MCF 10A (cell line): Measurements from ENCODE around the gene ELN. TPM values are rescaled to one million over a fixed set of nuclear protein-coding genes. Genes with fewer than 3 reads are reported as not detected.

Experiments used
- BruUV-seq: library from RNA; stranded (reverse); fragments of 400-500 nt; replicated peaks from 2 replicates; lab custom pipeline; 2021; lab: Mats Ljungman, UMichigan
- CTCF ChIA-PET: fragments of 300-600 bp; sonication (Branson Sonifier 250); formaldehyde crosslinking; extraction: SDS; loops from one replicate; lab custom pipeline; 2021; ENCODE audit warnings: antibody characterized with exemption, inconsistent platforms; lab: Yijun Ruan, JAX
- POLR2A ChIA-PET: fragments of 300-600, 350-650 bp; sonication (Branson Sonifier 250); formaldehyde crosslinking; extraction: SDS; loops from one replicate; lab custom pipeline; 2020; ENCODE audit warnings: antibody characterized with exemption, inconsistent platforms; lab: Yijun Ruan, JAX
- DNase-seq: peaks from one replicate; pipeline ENCODE4 v3.0.0-alpha.2; 2018; ENCODE audit not compliant: unreplicated experiment
- H3K27ac Mint-ChIP-seq: one replicate; pipeline ENCODE4 v1.8.0; 2022; ENCODE audit warnings: mild to moderate bottlenecking, low read depth, mixed read lengths; ENCODE audit not compliant: unreplicated experiment
- H3K27me3 Mint-ChIP-seq: one replicate; pipeline ENCODE4 v1.8.0; 2022; ENCODE audit warnings: mixed read lengths; ENCODE audit not compliant: insufficient read depth, unreplicated experiment
- H3K36me3 Mint-ChIP-seq: one replicate; pipeline ENCODE4 v1.8.0; 2022; ENCODE audit warnings: mild to moderate bottlenecking, moderate library complexity, mixed read lengths; ENCODE audit not compliant: insufficient read depth, unreplicated experiment
- H3K4me1 Mint-ChIP-seq: one replicate; pipeline ENCODE4 v1.8.0; 2022; ENCODE audit warnings: mixed read lengths; ENCODE audit not compliant: insufficient read depth, unreplicated experiment
- H3K4me3 Mint-ChIP-seq: one replicate; pipeline ENCODE4 v1.8.0; 2022; ENCODE audit warnings: mild to moderate bottlenecking, moderate library complexity, mixed read lengths; ENCODE audit not compliant: unreplicated experiment
- H3K9me3 Mint-ChIP-seq: one replicate; pipeline ENCODE4 v1.8.0; 2022; ENCODE audit warnings: mixed read lengths; ENCODE audit not compliant: unreplicated experiment
- intact Hi-C: fragments of 100-400 bp; cut with micrococcal nuclease; formaldehyde crosslinking; loops from 2 replicates; pipeline ENCODE4 v1.14.1; 2022
- total RNA-seq: library from RNA; stranded (reverse); gene quantifications from 2 replicates; pipeline ENCODE4 v1.2.3, GENCODE V29; 2022
- TF ChIP-seq, protein P1 (sequence below): fragments of 200-600 bp; IDR thresholded peaks from one replicate; pipeline ENCODE4 v1.8.0; 2022; ENCODE audit warnings: antibody characterized with exemption, mild to moderate bottlenecking; ENCODE audit not compliant: unreplicated experiment

ELN gene
- total RNA-seq, 1 experiment from 2014 or later, result not detected

DNA sequence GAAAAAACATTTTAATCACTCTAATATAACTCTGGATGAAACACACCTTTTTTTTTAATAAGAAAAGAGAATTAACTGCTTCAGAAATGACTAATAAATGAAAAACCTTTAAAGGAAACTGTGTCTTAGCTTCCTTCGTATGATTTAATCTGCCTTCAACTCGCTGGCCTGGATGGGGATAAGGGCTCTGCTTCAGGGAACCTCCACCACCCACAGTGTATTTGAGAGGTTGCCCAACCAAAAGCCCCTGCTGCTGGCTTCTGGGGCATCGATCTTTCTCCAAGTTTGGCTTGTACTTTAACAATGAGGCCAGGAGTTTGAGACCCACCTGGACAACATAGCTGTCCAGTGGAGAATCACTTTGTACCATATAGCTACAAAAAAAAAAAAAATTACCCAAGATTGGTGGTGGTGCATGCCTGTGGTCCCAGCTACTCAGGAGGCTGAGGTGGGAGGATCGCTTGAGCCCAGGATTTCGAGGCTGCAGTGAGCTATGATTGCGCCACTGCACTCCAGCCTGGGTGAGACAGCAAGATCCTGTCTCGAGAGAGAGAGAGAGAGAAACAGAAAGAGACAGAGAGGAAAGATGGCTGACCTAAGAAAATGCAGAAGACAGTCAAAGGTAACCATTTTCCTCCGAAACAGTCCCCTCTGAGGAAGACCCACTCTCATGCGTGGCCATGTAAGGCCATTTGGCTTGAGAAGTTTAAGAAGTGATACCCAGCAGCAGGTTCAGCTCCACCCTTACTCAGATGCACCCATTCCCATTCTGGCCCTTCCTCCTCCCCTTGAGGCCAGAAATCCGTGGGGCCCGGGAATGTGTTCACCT, 42.0 kb downstream of the ELN start:
- H3K4me1 Mint-ChIP-seq, result no peaks in the 10 kb centered on the region
- H3K36me3 Mint-ChIP-seq, result no peaks in the 10 kb centered on the region
- DNase-seq, result no peak
- CTCF ChIA-PET, result interaction anchor here (0.5 to 4.4 kb wide), 14 partner anchors 9 to 331 kb away, joined by 3 to 36 read pairs (median 3); no protein-coding TSS in a partner anchor
- no peaks in the 10 kb centered on the region for H3K27me3 Mint-ChIP-seq
- POLR2A ChIA-PET, result interaction anchor here (0.7 to 2.1 kb wide), 5 partner anchors 9 to 194 kb away, joined by 3 to 8 read pairs (median 4); partner anchors contain the start of gene EIF4H
- no peaks in the 10 kb centered on the region for H3K9me3 Mint-ChIP-seq
- intact Hi-C loops, result loop anchor here (2.0 kb wide), 2 partner anchors 105 to 331 kb away; partner anchors contain the start of gene EIF4H
- H3K4me3 Mint-ChIP-seq, result no peak overlapping the region
- no peak overlapping the region for H3K27ac Mint-ChIP-seq
- BruUV-seq, result no TSS peak
- TF ChIP-seq, protein P1, sequence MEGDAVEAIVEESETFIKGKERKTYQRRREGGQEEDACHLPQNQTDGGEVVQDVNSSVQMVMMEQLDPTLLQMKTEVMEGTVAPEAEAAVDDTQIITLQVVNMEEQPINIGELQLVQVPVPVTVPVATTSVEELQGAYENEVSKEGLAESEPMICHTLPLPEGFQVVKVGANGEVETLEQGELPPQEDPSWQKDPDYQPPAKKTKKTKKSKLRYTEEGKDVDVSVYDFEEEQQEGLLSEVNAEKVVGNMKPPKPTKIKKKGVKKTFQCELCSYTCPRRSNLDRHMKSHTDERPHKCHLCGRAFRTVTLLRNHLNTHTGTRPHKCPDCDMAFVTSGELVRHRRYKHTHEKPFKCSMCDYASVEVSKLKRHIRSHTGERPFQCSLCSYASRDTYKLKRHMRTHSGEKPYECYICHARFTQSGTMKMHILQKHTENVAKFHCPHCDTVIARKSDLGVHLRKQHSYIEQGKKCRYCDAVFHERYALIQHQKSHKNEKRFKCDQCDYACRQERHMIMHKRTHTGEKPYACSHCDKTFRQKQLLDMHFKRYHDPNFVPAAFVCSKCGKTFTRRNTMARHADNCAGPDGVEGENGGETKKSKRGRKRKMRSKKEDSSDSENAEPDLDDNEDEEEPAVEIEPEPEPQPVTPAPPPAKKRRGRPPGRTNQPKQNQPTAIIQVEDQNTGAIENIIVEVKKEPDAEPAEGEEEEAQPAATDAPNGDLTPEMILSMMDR, result no peak

DNA sequence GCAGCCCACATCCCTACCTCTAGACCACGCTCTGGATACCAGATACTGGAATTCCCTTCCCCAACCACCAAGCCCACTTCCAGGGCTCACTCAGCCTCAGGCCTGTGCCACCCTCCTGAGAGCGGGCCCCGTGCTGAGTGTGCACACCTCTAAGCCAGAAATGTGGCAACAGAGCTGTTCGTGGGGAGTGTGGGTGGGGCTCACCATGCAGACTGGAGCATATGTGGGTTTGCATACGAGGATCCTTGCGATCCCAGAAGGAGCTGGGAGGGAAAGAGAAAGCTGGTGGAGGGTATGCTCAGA, 42.6 kb downstream of the ELN start:
- Mint-ChIP-seq H3K27ac (no peak overlapping the region), H3K27me3 (no peaks in the 10 kb centered on the region), H3K4me3 (no peak overlapping the region), H3K36me3 (no peaks in the 10 kb centered on the region), H3K9me3 (no peaks in the 10 kb centered on the region), H3K4me1 (no peaks in the 10 kb centered on the region)
- DNase-seq, result no peak
- no TSS peak for BruUV-seq
- intact Hi-C loops, result no loop called here
- ChIA-PET CTCF (interaction anchor here (0.5 to 4.4 kb wide), 12 partner anchors 9 to 331 kb away, joined by 3 to 36 read pairs (median 3); no protein-coding TSS in a partner anchor), POLR2A (interaction anchor here (2.1 kb wide), 1 partner anchor 104 kb away, joined by 8 read pairs; the partner anchor contains the start of gene EIF4H)
- TF ChIP-seq, protein P1, result no peak

DNA sequence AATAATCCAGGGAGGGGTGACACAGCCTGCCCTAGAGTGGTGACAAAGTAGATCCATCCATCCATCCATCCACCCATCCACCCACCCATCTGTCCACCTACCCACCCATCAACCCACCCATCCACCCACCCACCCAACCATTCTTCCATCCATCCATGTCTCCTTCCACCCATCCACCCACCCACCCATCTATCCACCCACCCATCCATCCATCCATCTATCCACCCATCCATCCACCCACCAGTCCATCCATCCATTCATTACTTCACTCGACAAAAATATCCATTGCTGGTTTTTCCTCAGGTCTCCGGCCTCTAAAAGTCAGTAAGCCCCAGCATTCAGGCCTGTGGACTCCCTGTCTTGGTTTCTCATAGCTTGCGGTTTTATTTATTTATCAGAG, 43.1 kb downstream of the ELN start:
- no peak overlapping the region for H3K4me3 Mint-ChIP-seq
- POLR2A ChIA-PET, result interaction anchor here (2.1 kb wide), 1 partner anchor 103 kb away, joined by 8 read pairs; the partner anchor contains the start of gene EIF4H
- no peaks in the 10 kb centered on the region for H3K27me3 Mint-ChIP-seq
- no peak overlapping the region for H3K27ac Mint-ChIP-seq
- H3K36me3 Mint-ChIP-seq, result no peaks in the 10 kb centered on the region
- DNase-seq, result no peak
- TF ChIP-seq, protein P1, result no peak
- intact Hi-C loops, result no loop called here
- no TSS peak for BruUV-seq
- CTCF ChIA-PET, result interaction anchor here (0.7 to 4.4 kb wide), 5 partner anchors 34 to 330 kb away, joined by 3 to 36 read pairs (median 3); no protein-coding TSS in a partner anchor
- H3K9me3 Mint-ChIP-seq, result no peaks in the 10 kb centered on the region
- no peaks in the 10 kb centered on the region for H3K4me1 Mint-ChIP-seq

DNA sequence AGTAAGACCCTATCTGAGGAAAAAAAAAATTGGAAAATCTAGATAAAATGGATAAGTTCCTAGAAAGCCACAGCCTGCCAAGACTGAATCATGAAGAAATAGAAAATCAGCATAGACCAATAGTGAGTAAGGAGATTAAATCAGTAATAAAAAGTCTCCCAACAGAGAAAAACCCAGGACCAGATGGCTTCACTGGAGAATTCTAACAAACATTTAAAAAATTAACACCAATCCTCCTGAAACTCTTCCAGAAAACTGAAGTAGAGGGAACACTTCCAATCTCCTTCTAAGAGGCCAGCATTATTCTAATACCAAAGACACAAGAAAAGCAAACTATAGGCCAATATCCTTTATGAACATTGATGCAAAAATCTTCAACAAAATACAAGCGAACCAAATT, 46.8 kb downstream of the ELN start:
- ChIA-PET POLR2A (no interaction called here), CTCF (interaction anchor here (0.6 to 1.3 kb wide), 3 partner anchors 126 to 142 kb away, joined by 3 to 5 read pairs (median 3); no protein-coding TSS in a partner anchor)
- Mint-ChIP-seq H3K4me3 (no peak overlapping the region), H3K9me3 (no peaks in the 10 kb centered on the region), H3K27me3 (no peaks in the 10 kb centered on the region), H3K4me1 (peaks cover 10% of the 10 kb centered on the region), H3K36me3 (no peaks in the 10 kb centered on the region), H3K27ac (no peak overlapping the region)
- TF ChIP-seq, protein P1, result no peak
- no peak for DNase-seq
- intact Hi-C loops, result no loop called here
- BruUV-seq, result no TSS peak
